GM12878 (cell line): ENCODE results near the gene ALDH18A1. TPM values are rescaled to one million over a fixed set of nuclear protein-coding genes. Genes with fewer than 3 reads are reported as not detected.

ENCODE experiments used
- ATAC-seq: fragments of 200-7000 bp; cut with Tn5 transposase; 3 replicates; pipeline ENCODE4 v1.9.1; 2020; ENCODE audit warnings: mild to moderate bottlenecking, moderate library complexity
- BruUV-seq: library from RNA; stranded (reverse); fragments of 400-500 nt; replicated peaks from 2 replicates; lab custom pipeline; 2021; lab: Mats Ljungman, UMichigan
- CTCF ChIA-PET: fragments of 300-600 bp; sonication (Branson Sonifier 250); formaldehyde crosslinking; extraction: SDS; loops from one replicate; lab custom pipeline; 2021; ENCODE audit warnings: inconsistent platforms; lab: Yijun Ruan, JAX
- POLR2A ChIA-PET: fragments of 350-600 bp; formaldehyde crosslinking; extraction: SDS; loops from one replicate; lab custom pipeline; 2021; ENCODE audit warnings: inconsistent platforms; lab: Charles Lee
- RAD21 ChIA-PET: fragments of 300-600 bp; sonication (Branson Sonifier 250); formaldehyde crosslinking; loops from one replicate; lab custom pipeline; 2023; ENCODE audit warnings: antibody characterized with exemption; ENCODE audit not compliant: unreplicated experiment; lab: Charles Lee
- SMC1A ChIA-PET: fragments of 300-600 bp; sonication (Branson Sonifier 250); formaldehyde crosslinking; loops from one replicate; lab custom pipeline; 2023; ENCODE audit not compliant: unreplicated experiment, uncharacterized antibody; lab: Charles Lee
- DNase-seq: peaks from one replicate; pipeline ENCODE4 v3.0.0-alpha.2; 2011; ENCODE audit warnings: low read depth, low spot score
- FAIRE-seq: peaks from 3 replicates; lab custom pipeline; 2011; peaks lifted over from hg19 to GRCh38; lab: Jason Lieb, UNC
- H2AFZ ChIP-seq: 2 replicates; pipeline ENCODE4 v1.6.0; 2011; ENCODE audit warnings: low read depth, low read length, control low read depth; ENCODE audit not compliant: control insufficient read depth
- H3K27ac ChIP-seq: 2 replicates; pipeline ENCODE4 v1.5.1; 2011; ENCODE audit warnings: control low read depth; ENCODE audit not compliant: control insufficient read depth, insufficient read depth
- H3K27me3 ChIP-seq, 2 experiments: replicated peaks in 1 of 2; 2 replicates each; pipeline versions ENCODE4 v1.6.0 to v1.6.1; 2011; ENCODE audit warnings: low read length in 1 of 2; ENCODE audit not compliant: control insufficient read depth in 2 of 2, insufficient read depth in 2 of 2
- H3K36me3 ChIP-seq, 2 experiments: 2 replicates each; pipeline ENCODE4 v1.5.1; 2011; ENCODE audit warnings: low read length in 1 of 2; ENCODE audit not compliant: control insufficient read depth in 2 of 2, insufficient read depth in 2 of 2
- H3K4me1 ChIP-seq: 2 replicates; pipeline ENCODE4 v1.6.1; 2011; ENCODE audit warnings: mild to moderate bottlenecking, low read length, moderate library complexity, mixed read lengths; ENCODE audit not compliant: control insufficient read depth, insufficient read depth
- H3K4me2 ChIP-seq: 2 replicates; pipeline ENCODE4 v1.6.0; 2011; ENCODE audit warnings: control low read depth; ENCODE audit not compliant: control insufficient read depth, insufficient read depth
- H3K4me3 ChIP-seq: fragments of 200-600 bp; sonication (generic); 2 replicates; pipeline ENCODE4 v1.5.1; 2016
- H3K79me2 ChIP-seq: 2 replicates; pipeline ENCODE4 v1.6.0; 2011; ENCODE audit warnings: low read length; ENCODE audit not compliant: control insufficient read depth, insufficient read depth
- H3K9ac ChIP-seq: 2 replicates; pipeline ENCODE4 v1.8.0; 2011; ENCODE audit warnings: low read length, control low read depth, mixed read lengths; ENCODE audit not compliant: control insufficient read depth, insufficient read depth
- H3K9me3 ChIP-seq: replicated peaks from 3 replicates; pipeline ENCODE4 v1.5.1; 2011; ENCODE audit warnings: mild to moderate bottlenecking, low read length; ENCODE audit not compliant: control insufficient read depth, insufficient read depth
- H4K20me1 ChIP-seq: 2 replicates; pipeline ENCODE4 v1.6.0; 2011; ENCODE audit not compliant: control insufficient read depth, insufficient read depth
- DPF2 ChIP-seq: fragments of 450-650 bp; IDR thresholded peaks from 2 replicates; pipeline ENCODE4 v1.6.1; 2017; ENCODE audit warnings: mild to moderate bottlenecking
- EED ChIP-seq: sonication (generic); IDR thresholded peaks from 2 replicates; pipeline ENCODE4 v1.6.1; 2016; ENCODE audit warnings: antibody characterized with exemption, low read depth
- FOXM1 ChIP-seq: IDR thresholded peaks from 2 replicates; pipeline ENCODE4 v1.6.1; 2012; ENCODE audit warnings: low read depth, mild to moderate bottlenecking, inconsistent platforms, low read length, moderate library complexity
- HDAC6 ChIP-seq: fragments of 200-600 bp; sonication (generic); IDR thresholded peaks from one replicate; pipeline ENCODE4 v1.8.0; 2017; ENCODE audit warnings: antibody characterized with exemption; ENCODE audit not compliant: unreplicated experiment
- JUNB ChIP-seq: IDR thresholded peaks from 2 replicates; pipeline ENCODE4 v1.6.1; 2016; ENCODE audit warnings: antibody characterized with exemption, mild to moderate bottlenecking
- KAT2A ChIP-seq: conservative IDR thresholded peaks from 2 replicates; pipeline ENCODE4 v1.6.1; 2011; ENCODE audit warnings: low read depth, low read length; ENCODE audit not compliant: control insufficient read depth
- MAX ChIP-seq: IDR thresholded peaks from 2 replicates; pipeline ENCODE4 v1.6.1; 2012; ENCODE audit warnings: low read depth, low read length, improper control_type of control experiment
- MLLT1 ChIP-seq: fragments of 450-650 bp; IDR thresholded peaks from 2 replicates; pipeline ENCODE4 v1.6.1; 2016; ENCODE audit warnings: mild to moderate bottlenecking
- MYB ChIP-seq: fragments of 150-350 bp; IDR thresholded peaks from 2 replicates; pipeline ENCODE4 v1.6.1; 2014; ENCODE audit warnings: mild to moderate bottlenecking, low read depth, low read length, borderline replicate concordance
- PAX5 ChIP-seq: IDR thresholded peaks from 2 replicates; pipeline ENCODE4 v1.6.1; 2011; ENCODE audit warnings: low read depth, low read length, borderline replicate concordance
- RBBP5 ChIP-seq: fragments of 200-600 bp; sonication (generic); conservative IDR thresholded peaks from 2 replicates; pipeline ENCODE4 v1.6.1; 2016
- RUNX3 ChIP-seq: IDR thresholded peaks from 2 replicates; pipeline ENCODE4 v1.6.1; 2012; ENCODE audit warnings: low read length, inconsistent platforms
- SIN3A ChIP-seq: IDR thresholded peaks from 2 replicates; pipeline ENCODE4 v1.6.1; 2012; ENCODE audit warnings: low read depth, low read length, improper control_type of control experiment
- STAT1 ChIP-seq: fragments of 450-650 bp; conservative IDR thresholded peaks from 2 replicates; pipeline ENCODE4 v1.6.1; 2014; ENCODE audit warnings: antibody characterized with exemption, mild to moderate bottlenecking
- YBX1 ChIP-seq: fragments of 450-650 bp; IDR thresholded peaks from 2 replicates; pipeline ENCODE4 v1.6.1; 2016; ENCODE audit warnings: antibody characterized with exemption
- WGBS: methylation state at CpG from one replicate; pipeline ENCODE4 v1.1.6; 2016; ENCODE audit warnings: low lambda C conversion rate; ENCODE audit not compliant: insufficient replicate concordance, insufficient coverage; ENCODE audit errors: missing lambda C conversion rate; 5-methylcytosine and 5-hydroxymethylcytosine counted together
- in situ Hi-C: fragments of 300-500 bp; cut with MboI; formaldehyde crosslinking; loops from 9 replicates; pipeline ENCODE4 v1.14.3; 2018; ENCODE audit warnings: mixed read lengths
- intact Hi-C: fragments of 100-400 bp; cut with micrococcal nuclease; formaldehyde crosslinking; loops from one replicate; pipeline ENCODE4 v1.14.2; 2022; ENCODE audit not compliant: unreplicated experiment
- polyA plus RNA-seq, 11 experiments: library from polyadenylated mRNA; depleted of rRNA in 4 of 11; unstranded in 6 of 11; stranded (reverse) in 5 of 11; fragments of >200 nt; fragmentation: Nextera tagmentation in 4 of 11; fragmentation: Illumina TruSeq in 1 of 11; extraction: Ambion mirVana in 4 of 11; extraction: Trizol in 1 of 11; gene quantifications; 1 replicate in 1 of 11; 2 replicates in 10 of 11; pipeline versions ENCODE4 v1.2.1 to v1.2.3, GENCODE V29; 2011 to 2016; ENCODE audit warnings: inconsistent platforms in 2 of 11, missing spikeins in 2 of 11, low read depth in 1 of 11
- total RNA-seq, 4 experiments: library from RNA; depleted of rRNA in 3 of 4; stranded (reverse); fragments of >200 nt in 3 of 4; fragmentation: Illumina TruSeq in 1 of 4; extraction: Trizol in 1 of 4; gene quantifications; 2 replicates each; pipeline versions ENCODE4 v1.2.1 to v1.2.3, GENCODE V29; 2013 to 2021
- TF ChIP-seq, protein P1 (sequence below), 3 experiments: IDR thresholded peaks in 2 of 3; conservative IDR thresholded peaks in 1 of 3; 2 replicates each; pipeline ENCODE4 v1.5.1; 2011; ENCODE audit warnings: low read depth in 3 of 3, low read length in 3 of 3, mild to moderate bottlenecking in 3 of 3, control low read depth in 2 of 3, moderate library complexity in 2 of 3, inconsistent platforms in 1 of 3, mixed read lengths in 1 of 3; ENCODE audit not compliant: control insufficient read depth in 2 of 3, insufficient read depth in 1 of 3; ENCODE audit errors: extremely low read depth in 1 of 3
- TF ChIP-seq, protein P2 (sequence below): IDR thresholded peaks from 2 replicates; pipeline ENCODE4 v1.6.1; 2012; ENCODE audit warnings: low read depth, low read length, improper control_type of control experiment

ALDH18A1 gene
- total and polyA plus RNA-seq, 10 of the 15 experiments (the other 5 are each of a cell fraction or from before 2014, with no cell fraction given) = 24.3 to 118 (median 99.3) TPM

DNA sequence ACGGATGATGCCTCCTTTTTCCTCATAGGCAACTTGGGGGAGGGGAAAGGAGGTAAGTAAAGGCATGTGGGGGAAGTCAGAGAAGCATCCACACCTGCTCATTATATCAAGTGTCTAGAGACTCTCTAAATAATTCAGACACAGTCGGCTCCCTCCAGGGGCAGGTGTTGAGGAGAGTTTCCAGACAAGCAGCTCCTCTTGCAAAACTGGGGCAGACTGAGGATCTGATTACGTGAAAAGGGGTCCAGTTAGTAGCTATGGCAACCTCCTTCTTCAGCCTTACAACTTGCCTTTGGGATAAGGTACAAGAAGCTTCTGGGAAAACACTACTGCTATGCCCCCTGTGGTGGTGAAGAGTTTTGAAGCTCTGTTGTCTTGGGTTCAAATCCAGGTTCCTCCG, 56.4 kb downstream of the ALDH18A1 start:
- ChIA-PET CTCF (interaction anchor here (0.6 to 10.9 kb wide), 12 partner anchors 12 to 241 kb away, joined by 3 to 177 read pairs (median 4); no protein-coding TSS in a partner anchor), RAD21 (interaction anchor here (0.6 to 8.6 kb wide), 5 partner anchors 163 to 1636 kb away, joined by 3 to 84 read pairs (median 5); no protein-coding TSS in a partner anchor), POLR2A (no interaction called here), SMC1A (interaction anchor here (0.9 to 4.6 kb wide), 3 partner anchors 170 to 321 kb away, joined by 3 to 47 read pairs (median 28); no protein-coding TSS in a partner anchor)
- BruUV-seq = no TSS peak
- Histone ChIP-seq H3K36me3 (peaks cover 0 to 2% of the 10 kb centered on the region in 2 experiments; a peak in 2 of 4 replicates), H3K27ac (no peak overlapping the region), H3K4me2 (no peak overlapping the region), H3K4me3 (no peak overlapping the region), H3K4me1 (no peaks in the 10 kb centered on the region), H3K9ac (no peak overlapping the region), H3K27me3 (peaks cover 0 to 3% of the 10 kb centered on the region in 2 experiments; a peak in 2 of 4 replicates), H4K20me1 (no peaks in the 10 kb centered on the region), H3K79me2 (no peaks in the 10 kb centered on the region), H2AFZ (no peak overlapping the region), H3K9me3 (no peaks in the 10 kb centered on the region)
- 68% methylated on average over 4 of the region's 4 CpGs for WGBS
- intact Hi-C loops = loop anchor here (5.0 kb wide), 1 partner anchor 153 kb away; no protein-coding TSS in a partner anchor
- TF ChIP-seq JUNB = no peak
- no peak for TF ChIP-seq KAT2A
- TF ChIP-seq RBBP5 = no peak
- no peak for TF ChIP-seq STAT1
- TF ChIP-seq DPF2 = no peak
- TF ChIP-seq EED = no peak
- TF ChIP-seq RUNX3 = no peak
- TF ChIP-seq FOXM1 = no peak
- TF ChIP-seq YBX1 = no peak
- TF ChIP-seq MYB = no peak
- TF ChIP-seq, protein P1, sequence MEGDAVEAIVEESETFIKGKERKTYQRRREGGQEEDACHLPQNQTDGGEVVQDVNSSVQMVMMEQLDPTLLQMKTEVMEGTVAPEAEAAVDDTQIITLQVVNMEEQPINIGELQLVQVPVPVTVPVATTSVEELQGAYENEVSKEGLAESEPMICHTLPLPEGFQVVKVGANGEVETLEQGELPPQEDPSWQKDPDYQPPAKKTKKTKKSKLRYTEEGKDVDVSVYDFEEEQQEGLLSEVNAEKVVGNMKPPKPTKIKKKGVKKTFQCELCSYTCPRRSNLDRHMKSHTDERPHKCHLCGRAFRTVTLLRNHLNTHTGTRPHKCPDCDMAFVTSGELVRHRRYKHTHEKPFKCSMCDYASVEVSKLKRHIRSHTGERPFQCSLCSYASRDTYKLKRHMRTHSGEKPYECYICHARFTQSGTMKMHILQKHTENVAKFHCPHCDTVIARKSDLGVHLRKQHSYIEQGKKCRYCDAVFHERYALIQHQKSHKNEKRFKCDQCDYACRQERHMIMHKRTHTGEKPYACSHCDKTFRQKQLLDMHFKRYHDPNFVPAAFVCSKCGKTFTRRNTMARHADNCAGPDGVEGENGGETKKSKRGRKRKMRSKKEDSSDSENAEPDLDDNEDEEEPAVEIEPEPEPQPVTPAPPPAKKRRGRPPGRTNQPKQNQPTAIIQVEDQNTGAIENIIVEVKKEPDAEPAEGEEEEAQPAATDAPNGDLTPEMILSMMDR (IDR thresholded peaks at IDR 0.05 in 2 of 3, conservative IDR thresholded peaks at IDR 0.05 in 1 of 3; ENCODE audit: control insufficient read depth in 2 of 3, extremely low read depth in 1 of 3, insufficient read depth in 1 of 3, low read depth in 3 of 3, low read length in 3 of 3) = no peak
- TF ChIP-seq, protein P2, sequence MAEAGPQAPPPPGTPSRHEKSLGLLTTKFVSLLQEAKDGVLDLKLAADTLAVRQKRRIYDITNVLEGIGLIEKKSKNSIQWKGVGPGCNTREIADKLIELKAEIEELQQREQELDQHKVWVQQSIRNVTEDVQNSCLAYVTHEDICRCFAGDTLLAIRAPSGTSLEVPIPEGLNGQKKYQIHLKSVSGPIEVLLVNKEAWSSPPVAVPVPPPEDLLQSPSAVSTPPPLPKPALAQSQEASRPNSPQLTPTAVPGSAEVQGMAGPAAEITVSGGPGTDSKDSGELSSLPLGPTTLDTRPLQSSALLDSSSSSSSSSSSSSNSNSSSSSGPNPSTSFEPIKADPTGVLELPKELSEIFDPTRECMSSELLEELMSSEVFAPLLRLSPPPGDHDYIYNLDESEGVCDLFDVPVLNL = no peak
- TF ChIP-seq MAX = no peak
- no peak for TF ChIP-seq HDAC6
- TF ChIP-seq MLLT1 = no peak
- TF ChIP-seq SIN3A = no peak
- no peak for TF ChIP-seq PAX5
- in situ Hi-C loops = loop anchor here (5.0 kb wide), 2 partner anchors 173 to 228 kb away; no protein-coding TSS in a partner anchor
- ATAC-seq (no peak), FAIRE-seq (no peak), DNase-seq (no peak)
